ENCODE measurements around the gene TACC3.
A peak's percentile ranks its signal among the peaks of the same experiment; 100 is the strongest.

Gene TACC3

GRCh38 chr4:1762264-1763010 lies 41.1 kb downstream of the TACC3 start:
- no peak for DNase-seq

- DNase-seq, result no peak
Observed at GRCh38 chr4:1763070-1763549, 41.8 kb downstream of the TACC3 start.

- DNase-seq, result no peak
Observed at GRCh38 chr4:1763550-1764080, 42.3 kb downstream of the TACC3 start.

- DNase-seq, result no peak
Observed at GRCh38 chr4:1764670-1765069, 43.3 kb downstream of the TACC3 start.

GRCh38 chr4:1765409-1766072 lies 44.2 kb downstream of the TACC3 start:
- DNase-seq, result no peak

- no peak for DNase-seq
Observed at GRCh38 chr4:1766106-1767060, 45.1 kb downstream of the TACC3 start.

- no peak for DNase-seq
Observed at GRCh38 chr4:1767061-1767769, 45.9 kb downstream of the TACC3 start.

- peak; percentile 67 for DNase-seq
Observed at GRCh38 chr4:1767770-1768366, 46.5 kb downstream of the TACC3 start.

GRCh38 chr4:1768367-1769034 lies 47.2 kb downstream of the TACC3 start:
- DNase-seq, result no peak

GRCh38 chr4:1769692-1770091 lies 48.4 kb downstream of the TACC3 start:
- DNase-seq, result no peak

- no peak for DNase-seq
Observed at GRCh38 chr4:1770245-1770644, 48.9 kb downstream of the TACC3 start.

- no peak for DNase-seq
Observed at GRCh38 chr4:1770791-1771231, 49.5 kb downstream of the TACC3 start.

- DNase-seq, result no peak
Observed at GRCh38 chr4:1771555-1772305, 50.4 kb downstream of the TACC3 start.

GRCh38 chr4:1772853-1773538 lies 51.7 kb downstream of the TACC3 start:
- no peak for DNase-seq

GRCh38 chr4:1773754-1774153 lies 52.4 kb downstream of the TACC3 start:
- no peak for DNase-seq

GRCh38 chr4:1775731-1776500 lies 54.6 kb downstream of the TACC3 start:
- DNase-seq, result no peak

GRCh38 chr4:1776521-1777161 lies 55.3 kb downstream of the TACC3 start:
- no peak for DNase-seq

- DNase-seq, result no peak
Observed at GRCh38 chr4:1777822-1778641, 56.7 kb downstream of the TACC3 start.
